Mucosa of descending colon (tissue), 3 donors: ENCODE results near the gene DERA. TPM values are rescaled to one million over a fixed set of nuclear protein-coding genes. Genes with fewer than 3 reads are reported as not detected.

ENCODE experiments used
- ATAC-seq: fragments of 200-7000 bp; cut with Tn5 transposase; one replicate; pipeline ENCODE4 v1.9.1; 2020; ENCODE audit warnings: mild to moderate bottlenecking, moderate library complexity
- DNase-seq, 3 donors: peaks; one replicate each; pipeline ENCODE4 v3.0.0-alpha.2; 2020
- H3K36me3 ChIP-seq: fragments of 200-600 bp; one replicate; pipeline ENCODE4 v1.8.0; 2021; ENCODE audit warnings: low read depth, mild to moderate bottlenecking
- H3K4me1 ChIP-seq: fragments of 200-600 bp; one replicate; pipeline ENCODE4 v1.8.0; 2021; ENCODE audit warnings: low read depth, mild to moderate bottlenecking
- H3K4me3 ChIP-seq: fragments of 200-600 bp; one replicate; pipeline ENCODE4 v1.8.0; 2021; ENCODE audit warnings: mild to moderate bottlenecking
- H3K9me3 ChIP-seq: fragments of 200-600 bp; one replicate; pipeline ENCODE4 v1.8.0; 2021; ENCODE audit warnings: mild to moderate bottlenecking
- intact Hi-C, 2 donors: fragments of 100-400 bp; cut with DNase I in 1 of 2; cut with micrococcal nuclease in 1 of 2; formaldehyde crosslinking; loops; one replicate each; pipeline versions ENCODE4 v1.11.0 to v1.11.1; 2022; cut with DNase I, micrococcal nuclease
- total RNA-seq, 3 donors: library from RNA; stranded (reverse); fragmentation: NEBNext Ultra II Directional in 2 of 3; extraction: Animal tissue kit (Norgen Biotek cat#: 25700) in 2 of 3; gene quantifications; one replicate each; pipeline versions ENCODE4 v1.2.1 to v1.2.4, GENCODE V29; 2021 to 2023
- TF ChIP-seq, protein P1 (sequence below): fragments of 200-600 bp; IDR thresholded peaks from one replicate; pipeline ENCODE4 v1.8.0; 2022; ENCODE audit warnings: antibody characterized with exemption, mild to moderate bottlenecking
- donor health status: DM: no; HTN: no; CAD: no; lungs with moderate emphysema.
- donor health status: DM: no; HTN: no; CAD: no.
- donor health status: DM: no; HTN: yes; CAD: no.

Gene DERA
- total RNA-seq, 3 donors from 2014 or later: 53.1 to 77.3 (median 74.3) TPM

DNA sequence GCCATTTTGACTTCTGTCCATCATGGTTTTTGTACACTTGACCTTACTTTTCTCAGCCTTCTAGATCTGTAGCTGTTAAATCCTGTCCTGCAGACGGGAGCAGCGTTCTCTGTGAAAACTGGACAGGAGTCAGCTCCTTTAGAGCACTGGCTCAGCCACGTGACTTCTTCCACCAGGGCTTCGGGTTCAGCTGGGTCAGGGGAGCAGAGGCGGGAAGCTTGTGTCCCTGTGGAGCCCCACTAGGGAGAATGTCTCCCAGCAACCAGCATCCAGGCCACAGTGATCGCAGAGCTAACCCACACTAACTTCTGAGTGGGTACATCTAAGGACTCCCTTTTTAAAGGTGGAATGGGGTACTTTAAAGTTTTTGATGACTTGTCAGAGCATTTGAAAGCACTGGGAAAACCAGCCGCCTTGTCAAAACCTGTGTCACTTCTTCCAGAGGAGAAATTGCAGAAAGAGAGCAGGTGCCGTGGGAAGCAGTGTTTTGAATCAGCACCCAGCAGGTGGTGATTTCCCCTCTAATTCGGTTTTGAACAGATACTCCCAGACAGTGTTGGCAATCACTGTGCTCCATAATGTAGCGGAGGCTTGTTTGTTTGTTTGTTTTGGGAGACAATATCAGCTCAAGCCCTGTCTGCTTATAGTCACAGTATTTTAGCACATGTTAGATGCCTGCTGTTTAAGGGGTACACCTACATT lies 17.9 kb downstream of the DERA start:
- ATAC-seq (no peak), DNase-seq (no peak)
- no peak overlapping the region for H3K4me3 ChIP-seq
- H3K36me3 ChIP-seq: no peaks in the 10 kb centered on the region
- intact Hi-C loops: no loop called here
- no peaks in the 10 kb centered on the region for H3K9me3 ChIP-seq
- no peaks in the 10 kb centered on the region for H3K4me1 ChIP-seq
- TF ChIP-seq, protein P1, sequence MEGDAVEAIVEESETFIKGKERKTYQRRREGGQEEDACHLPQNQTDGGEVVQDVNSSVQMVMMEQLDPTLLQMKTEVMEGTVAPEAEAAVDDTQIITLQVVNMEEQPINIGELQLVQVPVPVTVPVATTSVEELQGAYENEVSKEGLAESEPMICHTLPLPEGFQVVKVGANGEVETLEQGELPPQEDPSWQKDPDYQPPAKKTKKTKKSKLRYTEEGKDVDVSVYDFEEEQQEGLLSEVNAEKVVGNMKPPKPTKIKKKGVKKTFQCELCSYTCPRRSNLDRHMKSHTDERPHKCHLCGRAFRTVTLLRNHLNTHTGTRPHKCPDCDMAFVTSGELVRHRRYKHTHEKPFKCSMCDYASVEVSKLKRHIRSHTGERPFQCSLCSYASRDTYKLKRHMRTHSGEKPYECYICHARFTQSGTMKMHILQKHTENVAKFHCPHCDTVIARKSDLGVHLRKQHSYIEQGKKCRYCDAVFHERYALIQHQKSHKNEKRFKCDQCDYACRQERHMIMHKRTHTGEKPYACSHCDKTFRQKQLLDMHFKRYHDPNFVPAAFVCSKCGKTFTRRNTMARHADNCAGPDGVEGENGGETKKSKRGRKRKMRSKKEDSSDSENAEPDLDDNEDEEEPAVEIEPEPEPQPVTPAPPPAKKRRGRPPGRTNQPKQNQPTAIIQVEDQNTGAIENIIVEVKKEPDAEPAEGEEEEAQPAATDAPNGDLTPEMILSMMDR: no peak

DNA sequence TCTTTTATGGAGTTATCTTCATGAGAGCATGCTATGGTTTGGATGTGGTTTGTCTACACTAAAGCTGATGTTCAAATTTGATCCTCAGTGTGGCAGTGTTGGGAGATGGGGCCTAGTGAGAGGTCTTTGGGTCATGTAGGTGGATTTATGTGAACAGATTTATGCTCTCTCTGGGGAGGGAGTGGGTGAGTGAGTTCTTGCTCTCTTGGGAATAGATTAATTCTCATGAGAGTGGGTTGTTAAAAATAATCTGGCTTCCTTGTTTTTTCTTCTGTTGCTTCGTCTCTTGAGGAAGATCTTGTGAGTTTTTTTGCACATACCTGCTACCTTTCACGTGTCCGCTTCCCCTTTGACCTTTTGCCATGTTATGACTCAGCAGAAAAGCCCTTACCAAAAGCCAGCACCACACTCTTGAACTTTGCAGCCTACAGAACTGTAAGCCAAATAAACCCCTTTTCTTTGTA lies 20.5 kb downstream of the DERA start:
- intact Hi-C loops: no loop called here
- TF ChIP-seq, protein P1: no peak
- H3K4me1 ChIP-seq: no peaks in the 10 kb centered on the region
- DNase-seq (no peak), ATAC-seq (no peak)
- no peaks in the 10 kb centered on the region for H3K9me3 ChIP-seq
- H3K4me3 ChIP-seq: no peak overlapping the region
- H3K36me3 ChIP-seq: no peaks in the 10 kb centered on the region

DNA sequence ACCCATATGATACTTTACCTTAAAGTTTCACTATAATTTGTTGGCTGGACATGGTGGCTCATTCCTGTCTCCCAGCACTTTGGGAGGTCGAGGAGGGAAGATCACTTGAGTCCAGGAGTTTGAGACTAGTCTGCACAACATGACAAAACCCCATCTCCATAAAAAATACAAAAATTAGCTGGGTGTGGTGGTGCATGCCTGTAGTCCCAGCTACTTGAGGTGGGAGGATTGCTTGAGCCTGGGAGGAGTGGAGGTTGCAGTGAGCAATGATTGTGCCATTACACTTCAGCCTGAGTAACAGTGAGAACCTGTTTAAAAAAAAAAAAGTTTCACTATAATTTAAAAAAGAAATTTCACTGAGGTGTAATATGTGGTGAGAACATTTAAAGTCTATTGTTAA lies 21.2 kb downstream of the DERA start:
- TF ChIP-seq, protein P1: no peak
- intact Hi-C loops: no loop called here
- Histone ChIP-seq H3K4me3 (no peak overlapping the region), H3K4me1 (no peaks in the 10 kb centered on the region), H3K9me3 (no peaks in the 10 kb centered on the region), H3K36me3 (no peaks in the 10 kb centered on the region)
- no peak for DNase-seq
- ATAC-seq: no peak

DNA sequence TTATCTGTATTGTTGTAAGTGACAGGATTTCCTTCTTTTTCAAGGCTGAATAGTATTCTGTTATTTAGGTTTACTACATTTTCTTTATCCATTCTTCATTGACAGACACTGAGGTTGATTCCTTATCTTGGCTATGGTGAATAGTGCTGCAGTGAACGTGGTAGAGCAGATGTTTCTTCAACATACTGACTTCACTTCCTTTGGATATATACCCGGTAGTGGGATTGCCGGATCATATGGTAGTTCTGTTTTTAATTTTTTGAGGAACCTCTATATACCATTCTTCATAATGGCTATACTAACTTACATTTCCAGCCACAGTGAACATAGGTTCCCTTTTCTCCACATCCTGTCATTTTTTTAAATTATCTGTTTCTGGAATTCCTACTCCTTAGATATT lies 21.8 kb downstream of the DERA start:
- TF ChIP-seq, protein P1: no peak
- ATAC-seq (no peak), DNase-seq (no peak)
- intact Hi-C loops: no loop called here
- Histone ChIP-seq H3K9me3 (no peaks in the 10 kb centered on the region), H3K36me3 (no peaks in the 10 kb centered on the region), H3K4me1 (no peaks in the 10 kb centered on the region), H3K4me3 (no peak overlapping the region)

DNA sequence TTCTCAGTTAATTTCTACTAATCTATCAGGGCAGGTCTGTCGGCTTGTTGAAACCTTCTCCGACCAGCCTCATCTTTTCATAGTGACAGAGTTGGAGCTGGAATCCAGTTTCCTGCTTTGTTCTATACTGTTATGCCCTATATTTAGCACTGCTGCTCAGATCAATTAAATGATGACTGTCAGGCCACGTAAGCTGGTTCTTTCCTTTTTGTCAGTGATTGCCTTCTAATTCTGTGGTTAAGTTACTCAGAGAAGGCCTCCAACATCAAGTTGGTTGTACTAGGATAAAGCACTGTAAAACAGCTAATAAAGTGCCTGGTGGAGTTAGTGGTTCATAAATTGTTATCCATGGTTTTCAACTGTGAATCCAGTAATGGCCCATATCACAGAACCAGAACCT lies 22.6 kb downstream of the DERA start:
- Histone ChIP-seq H3K9me3 (no peaks in the 10 kb centered on the region), H3K36me3 (no peaks in the 10 kb centered on the region), H3K4me3 (no peak overlapping the region), H3K4me1 (no peaks in the 10 kb centered on the region)
- ATAC-seq (no peak), DNase-seq (no peak)
- TF ChIP-seq, protein P1: no peak
- intact Hi-C loops: no loop called here

DNA sequence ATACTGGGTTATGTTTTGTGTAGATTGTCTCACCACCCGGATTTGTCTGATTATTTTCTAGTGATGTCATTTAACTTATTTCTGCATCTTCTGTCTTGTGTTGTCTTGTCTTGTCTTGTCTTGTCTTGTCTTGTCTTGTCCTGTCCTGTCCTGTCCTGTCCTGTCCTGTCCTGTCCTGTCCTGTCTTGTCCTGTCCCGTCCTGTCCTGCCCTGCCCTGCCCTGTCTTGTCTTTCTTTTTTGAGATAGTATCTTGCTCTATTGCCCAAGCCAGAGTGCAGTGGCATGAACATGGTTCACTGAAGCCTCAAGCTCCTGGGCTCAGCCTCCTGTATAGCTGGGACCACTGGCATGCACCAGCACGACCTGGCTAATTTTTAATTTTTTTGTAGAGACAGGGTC lies 25.6 kb downstream of the DERA start:
- TF ChIP-seq, protein P1: no peak

More for the DNA sequence above, 25.6 kb downstream of the DERA start:
- Histone ChIP-seq H3K4me1 (no peaks in the 10 kb centered on the region), H3K9me3 (peaks cover 2% of the 10 kb centered on the region), H3K4me3 (no peak overlapping the region), H3K36me3 (no peaks in the 10 kb centered on the region)
- ATAC-seq (no peak), DNase-seq (no peak)
- intact Hi-C loops: no loop called here
